Type B pancreatic cell (in vitro differentiated cells): ENCODE results near the gene TRMT1. TPM values are rescaled to one million over a fixed set of nuclear protein-coding genes. Genes with fewer than 3 reads are reported as not detected.

Source experiments
- DNase-seq: peaks from one replicate; pipeline ENCODE4 v3.0.0; 2021; ENCODE audit warnings: mixed read lengths; ENCODE audit not compliant: unreplicated experiment; ENCODE audit errors: extremely low spot score
- H3K27ac Mint-ChIP-seq: 2 replicates; pipeline ENCODE4 v1.8.0; 2021; ENCODE audit warnings: mild to moderate bottlenecking, mixed read lengths
- H3K27me3 Mint-ChIP-seq: 2 replicates; pipeline ENCODE4 v1.8.0; 2021; ENCODE audit warnings: mixed read lengths
- H3K36me3 Mint-ChIP-seq: 2 replicates; pipeline ENCODE4 v1.8.0; 2021; ENCODE audit warnings: mixed read lengths
- H3K4me1 Mint-ChIP-seq: one replicate; pipeline ENCODE4 v1.8.0; 2021; ENCODE audit warnings: mixed read lengths; ENCODE audit not compliant: unreplicated experiment
- H3K4me3 Mint-ChIP-seq: 2 replicates; pipeline ENCODE4 v1.8.0; 2021; ENCODE audit warnings: mild to moderate bottlenecking, mixed read lengths
- H3K9me3 Mint-ChIP-seq: 2 replicates; pipeline ENCODE4 v1.8.0; 2021; ENCODE audit warnings: mixed read lengths
- total RNA-seq: library from RNA; stranded (reverse); gene quantifications from 2 replicates; pipeline ENCODE4 v1.2.1, GENCODE V29; 2021; ENCODE audit warnings: low replicate concordance
- TF ChIP-seq, protein P1 (sequence below): fragments of 200-600 bp; sonication (generic); conservative IDR thresholded peaks from 2 replicates; pipeline ENCODE4 v1.5.0; 2021; ENCODE audit warnings: antibody characterized with exemption, mild to moderate bottlenecking

The TRMT1 gene
- total RNA-seq, 1 donor from 2014 or later: 69.7 TPM

DNA sequence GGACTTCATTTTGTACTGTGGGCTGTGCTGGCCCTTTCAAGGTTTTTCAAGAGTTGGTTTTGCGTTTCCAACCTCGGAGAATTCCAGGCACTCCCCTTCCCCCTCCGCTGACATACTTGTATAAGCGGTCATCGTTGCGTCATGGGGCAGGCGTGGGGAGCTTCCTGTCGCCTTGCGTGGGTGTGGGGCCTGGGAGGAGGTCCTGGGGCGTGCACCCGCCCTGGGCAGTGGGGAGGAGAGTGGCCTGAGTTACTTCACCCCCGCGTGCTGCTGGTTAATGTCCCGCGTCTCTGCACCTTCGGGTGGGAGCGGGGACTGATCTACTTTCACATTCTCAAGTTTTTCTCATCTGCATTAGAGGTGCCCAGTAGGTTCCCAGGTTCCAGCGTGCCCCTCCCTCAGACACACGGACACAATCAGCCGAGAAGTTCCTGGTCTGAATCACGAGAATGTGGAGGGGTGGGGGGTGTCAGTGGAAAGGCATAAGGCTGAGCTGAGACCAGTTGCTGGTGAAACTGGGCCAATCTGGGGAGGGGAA lies 37.8 kb upstream of the TRMT1 start:
- peaks cover 20% of the 10 kb centered on the region for H3K36me3 Mint-ChIP-seq
- no peaks in the 10 kb centered on the region for H3K9me3 Mint-ChIP-seq
- peaks cover 25% of the 10 kb centered on the region for H3K27me3 Mint-ChIP-seq
- TF ChIP-seq, protein P1, sequence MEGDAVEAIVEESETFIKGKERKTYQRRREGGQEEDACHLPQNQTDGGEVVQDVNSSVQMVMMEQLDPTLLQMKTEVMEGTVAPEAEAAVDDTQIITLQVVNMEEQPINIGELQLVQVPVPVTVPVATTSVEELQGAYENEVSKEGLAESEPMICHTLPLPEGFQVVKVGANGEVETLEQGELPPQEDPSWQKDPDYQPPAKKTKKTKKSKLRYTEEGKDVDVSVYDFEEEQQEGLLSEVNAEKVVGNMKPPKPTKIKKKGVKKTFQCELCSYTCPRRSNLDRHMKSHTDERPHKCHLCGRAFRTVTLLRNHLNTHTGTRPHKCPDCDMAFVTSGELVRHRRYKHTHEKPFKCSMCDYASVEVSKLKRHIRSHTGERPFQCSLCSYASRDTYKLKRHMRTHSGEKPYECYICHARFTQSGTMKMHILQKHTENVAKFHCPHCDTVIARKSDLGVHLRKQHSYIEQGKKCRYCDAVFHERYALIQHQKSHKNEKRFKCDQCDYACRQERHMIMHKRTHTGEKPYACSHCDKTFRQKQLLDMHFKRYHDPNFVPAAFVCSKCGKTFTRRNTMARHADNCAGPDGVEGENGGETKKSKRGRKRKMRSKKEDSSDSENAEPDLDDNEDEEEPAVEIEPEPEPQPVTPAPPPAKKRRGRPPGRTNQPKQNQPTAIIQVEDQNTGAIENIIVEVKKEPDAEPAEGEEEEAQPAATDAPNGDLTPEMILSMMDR: no peak
- H3K4me3 Mint-ChIP-seq: peak overlapping the region; percentile 99
- no peak for DNase-seq
- peaks cover 13% of the 10 kb centered on the region for H3K4me1 Mint-ChIP-seq
- H3K27ac Mint-ChIP-seq: peak overlapping the region; percentile 98

DNA sequence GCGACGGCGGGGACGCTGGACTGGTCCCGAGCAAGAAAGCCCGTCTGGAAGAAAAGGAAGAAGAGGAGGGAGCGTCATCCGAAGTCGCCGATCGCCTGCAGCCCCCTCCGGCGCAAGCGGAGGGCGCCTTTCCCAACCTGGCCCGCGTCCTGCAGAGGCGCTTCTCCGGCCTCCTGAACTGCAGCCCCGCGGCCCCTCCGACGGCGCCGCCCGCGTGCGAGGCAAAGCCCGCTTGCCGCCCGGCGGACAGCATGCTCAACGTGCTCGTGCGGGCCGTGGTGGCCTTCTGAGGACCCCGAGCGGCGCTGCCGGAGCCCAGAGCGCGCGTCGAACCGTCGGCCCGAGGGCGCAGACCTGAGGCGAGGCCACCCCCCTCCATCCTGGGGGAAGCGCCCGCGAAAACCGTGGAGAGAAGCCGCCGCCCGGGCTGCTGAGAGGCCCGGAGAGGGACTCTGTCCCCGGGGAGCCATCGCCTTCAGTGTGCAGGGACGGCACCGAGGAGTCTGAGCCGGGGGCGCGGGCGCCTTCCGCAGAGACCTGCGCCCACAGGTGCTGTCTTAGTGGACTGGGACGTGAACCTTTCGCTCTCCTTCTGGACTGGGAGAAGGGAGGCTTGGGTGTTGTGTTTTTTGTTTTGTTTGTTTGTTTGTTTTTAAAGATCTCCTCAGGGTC lies 37.2 kb upstream of the TRMT1 start:
- TF ChIP-seq, protein P1: no peak
- Mint-ChIP-seq H3K9me3 (no peaks in the 10 kb centered on the region), H3K4me3 (peak overlapping the region; percentile 99), H3K4me1 (peaks cover 18% of the 10 kb centered on the region), H3K27me3 (peaks cover 25% of the 10 kb centered on the region), H3K36me3 (peaks cover 20% of the 10 kb centered on the region), H3K27ac (peak overlapping the region; percentile 100)
- DNase-seq: no peak

DNA sequence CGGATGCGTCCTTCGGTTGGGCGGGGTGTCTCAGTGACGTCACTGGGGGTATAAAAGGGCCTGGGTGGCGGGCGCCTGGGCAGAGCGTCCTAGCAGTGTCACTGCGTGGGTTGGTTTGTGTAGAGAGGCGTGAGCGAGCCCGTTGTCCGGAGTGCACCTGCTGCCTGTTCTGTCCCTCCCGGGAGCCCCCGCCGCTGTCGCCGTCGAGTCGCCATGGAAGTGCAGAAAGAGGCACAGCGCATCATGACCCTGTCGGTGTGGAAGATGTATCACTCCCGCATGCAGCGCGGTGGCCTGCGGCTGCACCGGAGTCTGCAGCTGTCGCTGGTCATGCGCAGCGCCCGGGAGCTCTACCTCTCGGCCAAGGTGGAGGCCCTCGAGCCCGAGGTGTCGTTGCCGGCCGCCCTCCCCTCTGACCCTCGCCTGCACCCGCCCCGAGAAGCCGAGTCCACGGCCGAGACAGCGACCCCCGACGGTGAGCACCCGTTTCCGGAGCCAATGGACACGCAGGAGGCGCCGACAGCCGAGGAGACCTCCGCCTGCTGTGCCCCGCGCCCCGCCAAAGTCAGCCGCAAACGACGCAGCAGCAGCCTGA lies 36.5 kb upstream of the TRMT1 start:
- peaks cover 21% of the 10 kb centered on the region for H3K4me1 Mint-ChIP-seq
- no peaks in the 10 kb centered on the region for H3K9me3 Mint-ChIP-seq
- H3K27ac Mint-ChIP-seq: peak overlapping the region; percentile 100
- peak; percentile 95 for DNase-seq
- H3K27me3 Mint-ChIP-seq: peaks cover 25% of the 10 kb centered on the region
- TF ChIP-seq, protein P1: peak; percentile 31
- peaks cover 20% of the 10 kb centered on the region for H3K36me3 Mint-ChIP-seq
- H3K4me3 Mint-ChIP-seq: peak overlapping the region; percentile 99

DNA sequence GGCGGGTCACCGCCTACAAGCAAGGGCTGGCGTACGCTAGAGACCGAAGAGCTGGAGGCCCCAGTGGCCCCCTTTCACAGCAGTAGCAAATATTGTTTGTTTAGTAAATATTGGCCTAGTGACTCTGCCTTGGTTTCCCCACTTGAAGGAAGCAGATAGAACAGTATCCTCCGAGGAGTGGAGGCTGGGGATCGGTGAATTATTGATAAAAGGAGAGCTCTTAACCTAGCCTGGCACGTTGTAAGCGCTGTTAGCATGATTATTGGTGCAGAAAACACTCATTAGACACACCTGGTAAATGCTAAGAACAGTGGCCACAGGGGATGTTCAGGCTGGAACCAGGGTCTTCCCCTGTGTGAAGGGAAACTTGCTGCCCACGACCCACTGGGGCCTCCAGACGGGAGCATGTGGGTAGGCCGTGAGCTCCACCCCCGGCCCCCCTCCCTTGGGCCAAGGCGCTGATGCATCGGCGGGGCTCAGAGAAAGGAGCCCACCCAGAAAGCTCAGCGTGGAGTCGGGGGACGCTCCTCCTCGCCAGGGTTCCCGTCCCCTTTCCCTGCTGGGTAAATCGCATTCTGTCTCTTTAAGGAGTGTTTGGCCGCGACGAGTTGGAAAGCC lies 35.9 kb upstream of the TRMT1 start:
- Mint-ChIP-seq H3K36me3 (peaks cover 20% of the 10 kb centered on the region), H3K4me3 (peak overlapping the region; percentile 99), H3K27me3 (peaks cover 25% of the 10 kb centered on the region), H3K27ac (peak overlapping the region; percentile 100), H3K4me1 (peaks cover 21% of the 10 kb centered on the region), H3K9me3 (no peaks in the 10 kb centered on the region)
- TF ChIP-seq, protein P1: no peak
- DNase-seq: no peak

DNA sequence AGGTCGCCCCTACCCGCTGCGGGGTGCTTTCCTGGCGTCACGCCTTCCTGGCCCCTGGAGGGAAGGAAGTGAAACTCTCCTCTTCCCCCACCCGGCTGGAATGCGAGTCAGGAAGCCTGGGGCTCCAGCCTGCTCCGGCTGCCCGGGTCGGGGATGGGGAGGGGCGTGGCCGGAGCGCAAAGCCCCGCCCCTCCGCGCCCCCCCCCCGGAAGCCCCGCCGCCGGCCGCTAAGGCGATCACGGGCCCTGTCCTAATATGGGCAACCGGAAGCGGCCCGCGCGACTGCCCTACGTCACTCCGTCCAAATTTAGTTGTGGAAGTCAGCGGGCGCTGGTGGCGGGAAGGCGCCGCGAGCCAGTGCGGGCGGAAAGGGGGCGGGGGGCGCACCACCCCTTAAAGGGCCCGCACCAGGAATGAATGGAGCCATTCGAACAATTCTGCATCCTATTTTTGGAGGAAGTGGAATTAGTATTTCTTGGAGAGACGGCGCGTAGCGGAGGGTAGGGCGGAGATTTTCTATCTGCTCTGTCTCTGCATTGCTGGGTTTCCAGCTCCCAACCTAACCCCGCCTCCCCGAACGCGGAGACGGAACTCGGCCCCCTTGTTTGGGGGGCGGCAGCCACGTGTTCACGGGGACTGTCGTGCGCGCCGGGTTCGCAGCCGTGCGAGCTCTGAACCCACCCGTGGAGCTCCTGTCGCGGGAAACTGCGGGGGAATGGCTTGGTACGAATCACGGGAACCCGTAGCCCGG lies 35.2 kb upstream of the TRMT1 start:
- Mint-ChIP-seq H3K36me3 (peaks cover 20% of the 10 kb centered on the region), H3K27me3 (peaks cover 25% of the 10 kb centered on the region), H3K9me3 (no peaks in the 10 kb centered on the region), H3K4me1 (peaks cover 21% of the 10 kb centered on the region), H3K27ac (peak overlapping the region; percentile 100), H3K4me3 (peak overlapping the region; percentile 99)
- DNase-seq: peak; percentile 98
- TF ChIP-seq, protein P1: no peak
